OCI-LY3 (cell line): ENCODE results near the gene ETV6.

Experiments used
- EZH2phosphoT487 ChIP-seq: fragments of 200-600 bp; shearing (Covaris generic); IDR thresholded peaks from 2 replicates; pipeline ENCODE4 v1.6.1; 2018; ENCODE audit warnings: antibody characterized with exemption, mixed run types, low read depth
- TF ChIP-seq, protein P1 (sequence below): fragments of 200-600, 300-600 bp; sonication (generic); IDR thresholded peaks from 2 replicates; pipeline ENCODE4 v1.5.1; 2014; ENCODE audit warnings: antibody characterized with exemption, low read length, low read depth

DNA sequence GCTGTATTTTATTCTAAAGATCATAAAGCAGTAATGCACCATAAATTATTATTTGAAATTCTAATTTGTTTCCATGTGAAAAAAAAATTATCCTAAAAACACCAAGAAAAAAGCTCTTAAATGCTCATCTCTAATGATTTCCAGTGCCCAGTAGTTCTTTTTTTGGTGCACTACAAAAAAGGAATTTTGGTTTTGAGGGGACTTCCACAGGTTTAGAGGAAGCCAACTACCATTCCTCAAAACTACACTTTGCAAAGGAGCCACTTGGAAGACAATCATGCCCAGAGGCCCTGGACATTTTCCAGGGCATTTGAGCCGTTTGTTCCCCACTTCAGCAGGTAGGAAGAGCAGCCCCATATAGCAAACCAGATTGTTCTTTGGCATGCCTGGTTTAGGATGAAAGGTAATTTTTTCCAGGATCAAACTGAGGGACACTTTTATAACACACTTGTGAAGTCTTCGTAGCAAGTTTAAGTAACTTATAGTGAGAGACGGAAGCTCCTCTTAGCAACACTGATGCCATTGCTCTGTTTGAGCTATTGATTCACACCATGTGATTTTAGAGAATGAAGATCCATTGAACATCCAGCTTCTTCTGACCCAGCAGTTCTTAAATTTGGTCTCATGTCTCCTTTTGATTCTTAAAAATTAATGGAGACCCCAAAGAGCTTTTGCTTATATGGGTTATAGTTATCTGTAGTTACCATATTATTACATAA, 187.9 kb downstream of the ETV6 start:
- TF ChIP-seq, protein P1, sequence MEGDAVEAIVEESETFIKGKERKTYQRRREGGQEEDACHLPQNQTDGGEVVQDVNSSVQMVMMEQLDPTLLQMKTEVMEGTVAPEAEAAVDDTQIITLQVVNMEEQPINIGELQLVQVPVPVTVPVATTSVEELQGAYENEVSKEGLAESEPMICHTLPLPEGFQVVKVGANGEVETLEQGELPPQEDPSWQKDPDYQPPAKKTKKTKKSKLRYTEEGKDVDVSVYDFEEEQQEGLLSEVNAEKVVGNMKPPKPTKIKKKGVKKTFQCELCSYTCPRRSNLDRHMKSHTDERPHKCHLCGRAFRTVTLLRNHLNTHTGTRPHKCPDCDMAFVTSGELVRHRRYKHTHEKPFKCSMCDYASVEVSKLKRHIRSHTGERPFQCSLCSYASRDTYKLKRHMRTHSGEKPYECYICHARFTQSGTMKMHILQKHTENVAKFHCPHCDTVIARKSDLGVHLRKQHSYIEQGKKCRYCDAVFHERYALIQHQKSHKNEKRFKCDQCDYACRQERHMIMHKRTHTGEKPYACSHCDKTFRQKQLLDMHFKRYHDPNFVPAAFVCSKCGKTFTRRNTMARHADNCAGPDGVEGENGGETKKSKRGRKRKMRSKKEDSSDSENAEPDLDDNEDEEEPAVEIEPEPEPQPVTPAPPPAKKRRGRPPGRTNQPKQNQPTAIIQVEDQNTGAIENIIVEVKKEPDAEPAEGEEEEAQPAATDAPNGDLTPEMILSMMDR: no peak
- no peak for TF ChIP-seq EZH2phosphoT487
